Fibroblast of lung (primary cell): ENCODE measurements around the gene NEK2. TPM values are rescaled to one million over a fixed set of nuclear protein-coding genes. Genes with fewer than 3 reads are reported as not detected.
A peak's percentile ranks its signal among the peaks of the same experiment; 100 is the strongest.

Source experiments
- DNase-seq, 2 donors: peaks; one replicate each; pipeline versions ENCODE4 v3.0.0 to v3.0.0-alpha.2; 2010; ENCODE audit warnings: low read depth in 2 of 2
- H2AFZ ChIP-seq: 2 replicates; pipeline ENCODE4 v1.5.1; 2012; ENCODE audit warnings: low read length, control low read depth, inconsistent platforms
- H3K27ac ChIP-seq: 2 replicates; pipeline ENCODE4 v1.5.1; 2011; ENCODE audit warnings: low read length, control low read depth; ENCODE audit not compliant: insufficient read depth
- H3K27me3 ChIP-seq: 2 replicates; pipeline ENCODE4 v1.5.1; 2011; ENCODE audit warnings: mild to moderate bottlenecking, low read length; ENCODE audit not compliant: control insufficient read depth, insufficient read depth
- H3K36me3 ChIP-seq: 2 replicates; pipeline ENCODE4 v1.5.1; 2011; ENCODE audit warnings: low read length; ENCODE audit not compliant: control insufficient read depth, insufficient read depth
- H3K4me1 ChIP-seq: 2 replicates; pipeline ENCODE4 v1.5.1; 2011; ENCODE audit warnings: low read length; ENCODE audit not compliant: control insufficient read depth, insufficient read depth; ENCODE audit errors: extremely low read depth
- H3K4me2 ChIP-seq: 2 replicates; pipeline ENCODE4 v1.5.1; 2011; ENCODE audit warnings: low read length, control low read depth; ENCODE audit not compliant: insufficient read depth; ENCODE audit errors: extremely low read depth
- H3K4me3 ChIP-seq, 4 experiments: fragments of 200-600 bp in 1 of 4; sonication (generic) in 1 of 4; replicated peaks in 1 of 4; 2 replicates each; pipeline ENCODE4 v1.5.1; 2011 to 2016; ENCODE audit warnings: low read length in 4 of 4, low read depth in 3 of 4, mild to moderate bottlenecking in 3 of 4, control low read depth in 2 of 4, inconsistent platforms in 1 of 4, mixed read lengths in 1 of 4; ENCODE audit not compliant: insufficient read depth in 1 of 4; ENCODE audit errors: control extremely low read depth in 1 of 4
- H3K79me2 ChIP-seq: 2 replicates; pipeline ENCODE4 v1.5.1; 2012; ENCODE audit warnings: mild to moderate bottlenecking, low read length, inconsistent platforms; ENCODE audit not compliant: control insufficient read depth, insufficient read depth
- H3K9ac ChIP-seq: 2 replicates; pipeline ENCODE4 v1.5.1; 2011; ENCODE audit warnings: mild to moderate bottlenecking, low read length, control low read depth; ENCODE audit not compliant: insufficient read depth
- H3K9me3 ChIP-seq: 2 replicates; pipeline ENCODE4 v1.5.1; 2012; ENCODE audit warnings: low read depth, low read length; ENCODE audit not compliant: control insufficient read depth, insufficient read depth
- H4K20me1 ChIP-seq: 2 replicates; pipeline ENCODE4 v1.5.1; 2011; ENCODE audit warnings: low read length; ENCODE audit not compliant: control insufficient read depth, insufficient read depth; ENCODE audit errors: extremely low read depth
- CTCF ChIP-seq, 2 donors: IDR thresholded peaks in 1 of 2; conservative IDR thresholded peaks in 1 of 2; 1 replicate in 1 of 2; 2 replicates in 1 of 2; pipeline ENCODE4 v1.5.1; 2011 to 2012; ENCODE audit warnings: low read length in 2 of 2, control low read depth in 1 of 2, inconsistent platforms in 1 of 2, low read depth in 1 of 2, mild to moderate bottlenecking in 1 of 2
- EZH2 ChIP-seq: IDR thresholded peaks from 2 replicates; pipeline ENCODE4 v1.5.1; 2012; ENCODE audit warnings: low read length, control low read depth, mild to moderate bottlenecking; ENCODE audit errors: missing control alignments
- polyA plus RNA-seq, 2 donors: library from polyadenylated mRNA; depleted of rRNA in 1 of 2; stranded (reverse) in 1 of 2; unstranded in 1 of 2; fragments of >200 nt; gene quantifications; 2 replicates each; pipeline ENCODE4 v1.2.1, GENCODE V29; 2011 to 2012; ENCODE audit warnings: missing spikeins in 1 of 2
- total RNA-seq: library from RNA; depleted of rRNA; stranded (reverse); fragments of >200 nt; gene quantifications from 2 replicates; pipeline ENCODE4 v1.2.1, GENCODE V29; 2014

The NEK2 gene
- total and polyA plus RNA-seq, 2 donors (not counting 1 experiment from before 2014, with no cell fraction given) = 6.8 to 12.7 TPM

GRCh38 chr1:211656728-211657127, 18.7 kb downstream of the NEK2 start:
- no peaks in the 10 kb centered on the region for H3K36me3 ChIP-seq
- H3K9me3 ChIP-seq = no peaks in the 10 kb centered on the region
- H3K9ac ChIP-seq = no peak overlapping the region
- peaks cover 4% of the 10 kb centered on the region for H3K4me1 ChIP-seq
- H3K27ac ChIP-seq = no peak overlapping the region
- no peak for TF ChIP-seq CTCF (conservative IDR thresholded peaks at IDR 0.05 in 1 of 2, IDR thresholded peaks at IDR 0.05 in 1 of 2; ENCODE audit: low read depth in 1 of 2, low read length in 2 of 2)
- no peaks in the 10 kb centered on the region for H3K27me3 ChIP-seq
- DNase-seq = no peak
- H2AFZ ChIP-seq = no peak overlapping the region
- no peak overlapping the region for H3K4me2 ChIP-seq
- no peaks in the 10 kb centered on the region for H4K20me1 ChIP-seq
- H3K4me3 ChIP-seq = no peak overlapping the region
- no peaks in the 10 kb centered on the region for H3K79me2 ChIP-seq

GRCh38 chr1:211654838-211655787, 20.3 kb downstream of the NEK2 start:
- peaks cover 4% of the 10 kb centered on the region for H3K4me1 ChIP-seq
- no peaks in the 10 kb centered on the region for H3K27me3 ChIP-seq
- no peaks in the 10 kb centered on the region for H3K36me3 ChIP-seq
- no peaks in the 10 kb centered on the region for H4K20me1 ChIP-seq
- H3K4me2 ChIP-seq = no peak overlapping the region
- peak; percentile 70 to 88 for DNase-seq
- TF ChIP-seq EZH2 (no peak), CTCF (conservative IDR thresholded peaks at IDR 0.05 in 1 of 2, IDR thresholded peaks at IDR 0.05 in 1 of 2; ENCODE audit: low read depth in 1 of 2, low read length in 2 of 2) (peak; percentile 95 to 98)
- H3K4me3 ChIP-seq = peak overlapping the region in 1 of 4 experiments; percentile 3
- H3K27ac ChIP-seq = no peak overlapping the region
- H3K79me2 ChIP-seq = no peaks in the 10 kb centered on the region
- H2AFZ ChIP-seq = no peak overlapping the region
- H3K9me3 ChIP-seq = no peaks in the 10 kb centered on the region
- H3K9ac ChIP-seq = no peak overlapping the region

GRCh38 chr1:211653959-211654496, 21.4 kb downstream of the NEK2 start:
- no peaks in the 10 kb centered on the region for H4K20me1 ChIP-seq
- TF ChIP-seq EZH2 (no peak), CTCF (conservative IDR thresholded peaks at IDR 0.05 in 1 of 2, IDR thresholded peaks at IDR 0.05 in 1 of 2; ENCODE audit: low read depth in 1 of 2, low read length in 2 of 2) (no peak)
- H3K4me1 ChIP-seq = peaks cover 4% of the 10 kb centered on the region
- no peak overlapping the region for H3K4me3 ChIP-seq
- H2AFZ ChIP-seq = no peak overlapping the region
- H3K79me2 ChIP-seq = no peaks in the 10 kb centered on the region
- peak in 1 of 2 donors; percentile 25 for DNase-seq
- H3K9me3 ChIP-seq = no peaks in the 10 kb centered on the region
- no peaks in the 10 kb centered on the region for H3K36me3 ChIP-seq
- H3K9ac ChIP-seq = no peak overlapping the region
- H3K27ac ChIP-seq = no peak overlapping the region
- H3K27me3 ChIP-seq = no peaks in the 10 kb centered on the region
- no peak overlapping the region for H3K4me2 ChIP-seq
